ENCODE measurements around the gene TP73.

TP73 gene

GRCh38 chr1:3651930-3652547 lies at the start of gene TP73:
Gene TP73, plus strand, starts transcription at chr1:3652516. Its CDS starts 29,850 bp downstream, at chr1:3682366.
- DNase-seq (ENCODE audit: low spot score), result no peak

DNA sequence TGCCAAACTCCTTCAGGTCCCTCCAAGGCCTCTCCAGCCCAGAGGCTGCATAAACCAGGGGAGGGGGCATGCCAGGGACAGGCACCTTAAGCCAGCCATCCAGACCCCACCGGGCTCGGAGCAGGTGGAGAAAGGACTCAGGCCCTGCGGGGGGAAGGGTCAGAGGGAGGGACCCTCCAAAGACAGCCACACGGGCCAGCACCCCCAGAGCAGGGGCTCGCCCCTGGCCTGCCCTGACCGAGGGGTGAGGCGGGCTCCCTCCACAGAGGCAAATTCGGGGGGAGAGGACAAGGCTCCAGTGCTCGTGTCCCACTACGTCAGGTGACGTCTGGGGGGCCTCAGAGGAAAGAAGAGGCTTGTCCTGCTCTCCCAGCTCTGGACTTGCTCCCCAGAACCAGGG lies 49.2 kb upstream of the TP73 start:
- DNase-seq (ENCODE audit: low spot score), result no peak

- DNase-seq (ENCODE audit: low spot score), result no peak
Observed at GRCh38 chr1:3603571-3604467, 48.5 kb upstream of the TP73 start.

- no peak for DNase-seq (ENCODE audit: low spot score)
Observed at GRCh38 chr1:3604468-3604974, 47.8 kb upstream of the TP73 start.

GRCh38 chr1:3604997-3605823 lies 47.1 kb upstream of the TP73 start:
- DNase-seq (ENCODE audit: low spot score), result no peak

GRCh38 chr1:3606779-3607702 lies 45.3 kb upstream of the TP73 start:
- DNase-seq (ENCODE audit: low spot score), result no peak

DNA sequence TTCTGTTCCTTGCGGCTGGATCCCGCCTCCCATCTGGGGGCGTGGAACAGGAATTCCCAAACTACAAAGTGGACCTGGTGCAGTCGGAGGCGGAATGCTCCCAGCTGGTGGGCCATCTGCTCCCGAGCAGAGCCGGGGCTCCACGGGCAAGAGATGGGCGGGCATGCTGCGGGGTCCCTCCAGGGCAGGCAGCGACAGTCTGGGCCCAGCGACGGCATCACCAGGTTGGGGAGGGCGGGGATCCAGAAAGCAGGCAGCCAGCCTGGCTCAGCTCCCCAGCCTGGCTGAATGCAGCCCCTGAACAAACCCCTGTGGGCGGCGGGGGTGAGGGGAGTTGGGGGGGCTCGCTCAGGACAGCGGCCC lies 44.6 kb upstream of the TP73 start:
- DNase-seq (ENCODE audit: low spot score), result no peak

DNA sequence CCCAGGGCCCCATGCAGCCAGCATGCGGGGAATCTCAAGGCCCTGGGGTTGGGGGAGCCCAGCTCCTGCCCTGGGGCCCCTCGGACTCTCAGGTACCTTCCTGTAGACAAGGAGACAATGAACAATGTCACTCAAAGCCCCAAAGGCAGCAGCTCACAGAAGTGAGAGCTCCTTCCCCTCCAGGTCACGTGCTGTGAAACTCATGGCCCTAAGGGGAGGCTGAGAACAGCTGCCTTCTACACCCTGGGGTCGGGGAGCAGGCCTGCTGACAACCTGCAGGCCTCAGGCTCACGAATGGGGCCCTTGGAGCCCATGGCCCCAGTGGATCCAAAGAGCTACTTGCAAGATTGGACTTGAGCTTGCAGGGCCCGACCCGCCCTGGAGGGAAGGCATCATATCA lies 44.2 kb upstream of the TP73 start:
- DNase-seq (ENCODE audit: low spot score), result no peak

DNA sequence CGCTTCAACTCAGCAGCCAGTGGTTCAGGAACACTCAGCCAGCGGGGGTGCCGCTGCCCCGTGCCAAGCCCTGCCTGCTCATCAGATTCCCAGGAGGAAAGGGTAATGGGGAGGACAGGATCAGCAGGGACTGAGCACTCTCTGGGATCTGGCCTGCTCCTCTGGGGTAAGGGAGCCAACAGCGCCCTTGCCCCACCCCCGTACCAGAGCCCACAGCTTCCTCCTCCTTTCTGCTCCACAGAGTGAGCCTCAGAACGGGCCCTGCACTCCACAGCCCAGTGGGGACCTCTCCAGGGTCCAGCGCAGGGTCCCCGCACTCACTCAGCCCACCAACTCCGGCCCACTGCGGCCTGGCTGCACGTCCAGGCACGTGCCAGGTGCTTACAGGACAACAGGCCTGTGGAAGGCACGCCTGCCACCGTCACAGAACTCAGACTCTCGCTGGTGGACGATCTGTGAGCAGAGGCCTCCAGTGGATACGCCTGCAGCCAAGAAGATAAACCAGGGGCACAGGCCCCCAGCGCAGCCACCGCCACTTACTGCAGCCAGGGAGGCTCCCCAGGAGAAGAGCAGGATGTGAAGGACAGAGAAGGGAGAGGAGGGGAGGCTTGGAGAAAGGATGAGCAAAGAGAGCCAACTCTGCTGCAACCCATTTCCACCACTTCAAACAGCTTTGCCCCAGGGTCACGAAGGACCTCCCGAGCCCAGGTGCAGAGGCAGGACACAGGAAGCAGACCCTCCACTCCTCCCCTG lies 43.1 kb upstream of the TP73 start:
- no peak for DNase-seq (ENCODE audit: low spot score)

GRCh38 chr1:3609769-3610526 lies 42.4 kb upstream of the TP73 start:
- no peak for DNase-seq (ENCODE audit: low spot score)

DNA sequence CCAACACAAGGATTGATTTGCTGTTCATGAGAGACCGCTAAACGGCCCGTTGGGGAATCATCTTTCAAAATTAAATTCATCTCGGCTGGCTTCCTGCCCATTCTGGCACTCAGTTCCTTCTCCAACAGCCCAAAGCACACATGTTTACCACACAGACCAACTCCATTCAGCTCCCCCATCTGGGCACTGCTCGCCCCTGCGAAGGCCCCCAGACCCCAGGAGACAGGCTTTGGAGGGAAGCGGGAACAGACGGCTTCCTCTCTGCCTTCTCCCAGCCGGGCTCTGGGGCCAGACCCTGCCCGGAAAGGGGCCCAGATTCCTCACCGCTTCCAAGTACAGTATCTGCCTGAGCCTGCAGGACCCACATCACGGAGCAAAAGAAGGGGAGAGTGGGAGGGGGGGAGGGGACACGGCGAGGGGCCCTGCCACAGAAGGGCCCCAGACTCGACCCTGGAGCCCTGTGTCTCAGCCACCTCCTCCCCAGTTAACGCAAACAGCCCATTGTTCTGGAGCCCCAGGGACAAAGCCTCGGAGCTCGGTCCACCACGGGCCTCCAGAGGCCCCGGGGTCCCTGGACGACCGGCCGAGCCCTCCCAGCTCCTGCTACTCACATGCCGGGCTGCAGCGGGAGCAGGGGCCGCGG lies 41.7 kb upstream of the TP73 start:
- no peak for DNase-seq (ENCODE audit: low spot score)

DNA sequence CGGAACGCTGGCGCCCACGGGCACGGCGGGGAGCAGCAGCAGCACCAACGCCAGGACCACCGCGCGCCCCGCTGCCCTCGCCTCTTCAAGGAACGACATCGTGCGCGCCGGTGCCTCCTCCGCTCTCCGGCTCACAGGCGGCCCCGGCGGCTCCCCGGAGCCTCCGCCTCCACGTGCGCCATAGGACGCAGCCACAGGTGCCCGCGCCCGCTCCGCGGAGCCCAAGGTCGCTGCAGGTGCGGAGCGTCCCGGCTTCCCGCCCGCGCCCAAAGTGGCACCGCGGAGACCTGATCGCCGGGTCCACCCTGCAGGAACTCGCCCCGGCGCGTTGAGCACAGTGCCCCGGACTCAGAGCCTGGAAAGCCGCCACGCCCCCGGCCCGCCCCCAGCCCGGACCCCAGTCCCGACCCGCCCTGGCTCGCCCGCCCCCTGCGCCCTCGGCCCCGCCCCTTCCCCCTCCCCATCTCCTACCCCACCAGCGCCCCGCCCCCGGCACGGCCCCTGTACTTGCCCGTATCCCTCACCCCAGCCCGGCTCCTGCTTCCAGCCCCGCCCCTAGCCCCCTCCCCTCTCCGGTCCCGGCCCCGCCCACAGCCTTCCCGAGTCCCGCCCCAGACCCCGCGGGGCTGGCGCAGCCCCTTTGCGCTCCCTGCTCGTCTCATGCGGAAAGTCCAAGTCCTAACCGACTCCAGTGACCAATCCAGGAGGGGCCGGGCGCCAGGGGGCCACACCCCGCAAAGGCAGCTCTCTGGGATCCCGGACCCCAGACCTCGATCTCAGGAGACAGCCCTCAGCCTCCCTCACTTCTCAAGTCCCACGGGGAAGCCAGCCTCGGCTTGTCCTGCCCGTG lies 40.9 kb upstream of the TP73 start, which contains the start of gene MEGF6:
TSS of gene MEGF6 (minus strand) at position 339 of the 850 bp plus-strand sequence. CDS start at position 99, 240 bp downstream.
- DNase-seq (ENCODE audit: low spot score), result no peak

- DNase-seq (ENCODE audit: low spot score), result no peak
Observed at GRCh38 chr1:3612123-3612522, 40.2 kb upstream of the TP73 start.

GRCh38 chr1:3614755-3615742 lies 37.3 kb upstream of the TP73 start:
- no peak for DNase-seq (ENCODE audit: low spot score)

DNA sequence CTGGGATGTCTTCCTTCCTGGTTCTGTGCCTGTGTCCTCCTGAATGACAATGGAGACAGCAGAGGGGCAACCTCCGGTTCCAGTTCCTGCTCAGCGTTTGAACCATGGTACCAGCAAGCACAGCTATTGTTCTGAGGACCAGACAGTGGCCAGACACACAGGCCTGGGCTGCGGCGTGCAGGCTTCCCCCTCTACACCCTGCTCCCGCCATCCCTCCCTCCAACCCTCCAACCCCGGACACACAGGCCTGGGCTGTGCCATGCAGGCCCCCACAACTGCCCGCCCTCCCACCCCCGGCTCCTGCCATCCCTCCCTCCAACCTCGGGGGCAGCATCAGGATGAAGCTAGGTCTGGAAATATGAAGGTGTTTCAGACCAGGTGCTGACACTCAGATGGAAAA lies 35.5 kb upstream of the TP73 start:
- DNase-seq (ENCODE audit: low spot score), result no peak

DNA sequence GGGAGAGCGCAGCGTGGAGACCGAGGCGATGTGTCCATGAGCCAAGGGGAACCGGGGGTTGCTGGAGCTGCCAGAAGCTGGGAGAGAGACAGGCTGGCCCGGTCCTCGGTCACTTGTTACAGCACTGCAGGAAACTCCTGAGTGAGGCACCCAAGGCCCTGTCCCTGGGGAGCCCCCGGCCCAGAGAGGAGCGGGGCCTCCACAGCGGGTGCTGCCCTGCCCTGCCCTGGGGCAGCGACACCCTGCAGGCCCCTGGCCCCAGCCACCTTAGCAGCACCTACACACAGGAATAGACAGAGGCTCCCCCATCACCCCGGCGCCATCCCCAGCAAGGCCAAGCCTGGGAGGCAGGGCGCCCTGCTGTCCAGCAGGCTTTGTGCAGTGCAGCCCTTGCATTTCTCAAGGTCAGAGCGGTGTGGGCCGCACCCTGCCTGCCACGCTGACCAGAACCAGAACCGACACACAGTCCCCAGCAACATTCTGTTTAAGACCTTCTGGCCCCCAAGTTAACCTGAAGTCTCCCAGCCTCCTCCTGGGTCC lies 34.4 kb upstream of the TP73 start:
- DNase-seq (ENCODE audit: low spot score), result no peak

GRCh38 chr1:3618531-3618880 lies 33.8 kb upstream of the TP73 start:
- no peak for DNase-seq (ENCODE audit: low spot score)

All from Ammon's horn (tissue), 1 donor.